OCI-LY7 (cell line): ENCODE measurements around the gene PILRB. TPM values are rescaled to one million over a fixed set of nuclear protein-coding genes. Genes with fewer than 3 reads are reported as not detected.
"Not testable (repeated sequence)": the region's sequence is repeated elsewhere in the genome, so short reads cannot be mapped to it uniquely, and the experiment has no call there.

Source experiments
- BruUV-seq: library from RNA; stranded (reverse); fragments of 400-500 nt; replicated peaks from 2 replicates; lab custom pipeline; 2021; lab: Mats Ljungman, UMichigan
- CTCF ChIA-PET: fragments of 300-600 bp; sonication (Branson Sonifier 250); formaldehyde crosslinking; loops from one replicate; lab custom pipeline; 2022; ENCODE audit warnings: antibody characterized with exemption; ENCODE audit not compliant: unreplicated experiment; lab: Charles Lee
- POLR2A ChIA-PET: fragments of 300-600 bp; sonication (Branson Sonifier 250); formaldehyde crosslinking; loops from one replicate; lab custom pipeline; 2022; ENCODE audit warnings: antibody characterized with exemption; lab: Charles Lee
- DNase-seq: peaks from one replicate; pipeline ENCODE4 v3.0.0-alpha.2; 2015; ENCODE audit warnings: low spot score
- H2AFZ ChIP-seq: fragments of 200-600 bp; sonication (generic), shearing (Covaris generic); 2 replicates; pipeline ENCODE4 v1.6.1; 2014; ENCODE audit warnings: mild to moderate bottlenecking, antibody characterized with exemption, low read length, moderate library complexity
- H3K27ac ChIP-seq: fragments of 200-600 bp; sonication (generic); 2 replicates; pipeline ENCODE4 v1.5.1; 2014; ENCODE audit warnings: mixed run types, low read depth, mild to moderate bottlenecking, moderate library complexity, low read length, inconsistent platforms; ENCODE audit not compliant: poor library complexity, severe bottlenecking
- H3K36me3 ChIP-seq: fragments of 200-600 bp; sonication (generic); 2 replicates; pipeline ENCODE4 v1.6.1; 2014; ENCODE audit warnings: mild to moderate bottlenecking, antibody characterized with exemption, low read length, moderate library complexity, mixed read lengths; ENCODE audit not compliant: insufficient read depth
- H3K4me1 ChIP-seq: fragments of 200-600 bp; sonication (generic); 2 replicates; pipeline ENCODE4 v1.5.1; 2014; ENCODE audit warnings: mild to moderate bottlenecking, low read length; ENCODE audit not compliant: insufficient read depth, poor library complexity, severe bottlenecking
- H3K4me2 ChIP-seq: fragments of 200-600 bp; sonication (generic); 2 replicates; pipeline ENCODE4 v1.6.1; 2014; ENCODE audit warnings: mild to moderate bottlenecking, low read length
- H3K4me3 ChIP-seq: fragments of 200-600 bp; sonication (generic); 2 replicates; pipeline ENCODE4 v1.5.1; 2014; ENCODE audit warnings: mild to moderate bottlenecking, low read depth, low read length; ENCODE audit not compliant: poor library complexity, severe bottlenecking
- H3K79me2 ChIP-seq: fragments of 200-600 bp; sonication (generic); 2 replicates; pipeline ENCODE4 v1.6.1; 2016; ENCODE audit warnings: low read depth, mild to moderate bottlenecking, low read length, moderate library complexity, mixed read lengths; ENCODE audit not compliant: insufficient read depth
- H3K9me2 ChIP-seq: fragments of 200-600 bp; sonication (generic); 2 replicates; pipeline ENCODE4 v1.6.1; 2016; ENCODE audit warnings: mild to moderate bottlenecking, low read length, mixed read lengths; ENCODE audit not compliant: insufficient read depth
- H3K9me3 ChIP-seq: fragments of 200-600 bp; sonication (generic); 2 replicates; pipeline ENCODE4 v1.6.1; 2014; ENCODE audit warnings: mild to moderate bottlenecking, mixed run types, low read length, mixed read lengths
- H4K20me1 ChIP-seq: fragments of 200-600 bp; sonication (generic); 2 replicates; pipeline ENCODE4 v1.6.1; 2014; ENCODE audit warnings: mild to moderate bottlenecking, antibody characterized with exemption, low read length, moderate library complexity, mixed read lengths; ENCODE audit not compliant: insufficient read depth
- CTCF ChIP-seq: fragments of 200-600 bp; sonication (generic); conservative IDR thresholded peaks from 2 replicates; pipeline ENCODE4 v1.5.1; 2014; ENCODE audit warnings: mild to moderate bottlenecking, antibody characterized with exemption, low read length, moderate library complexity, mixed read lengths
- EZH2phosphoT487 ChIP-seq: fragments of 200-600 bp; sonication (generic); IDR thresholded peaks from 2 replicates; pipeline ENCODE4 v1.6.1; 2018; ENCODE audit warnings: low read depth, borderline replicate concordance, mild to moderate bottlenecking, mixed run types, antibody characterized with exemption, low read length, moderate library complexity, mixed read lengths
- intact Hi-C: fragments of 100-400 bp; cut with micrococcal nuclease; formaldehyde crosslinking; loops from one replicate; pipeline ENCODE4 v1.10.0; 2022; ENCODE audit not compliant: unreplicated experiment
- total RNA-seq, 2 experiments: library from RNA; depleted of rRNA in 1 of 2; stranded (reverse); fragments of >200 nt in 1 of 2; shearing (Covaris generic) in 1 of 2; gene quantifications; 2 replicates each; pipeline ENCODE4 v1.2.3, GENCODE V29; 2014 to 2022

PILRB gene
- total RNA-seq, 2 experiments from 2014 or later, result 95.0 to 102 TPM

- Histone ChIP-seq H3K36me3 (peaks cover 78% of the 10 kb centered on the region), H3K79me2 (peaks cover 28% of the 10 kb centered on the region; the same call in 1 of the 2 replicates), H3K27ac (peak overlapping the region; percentile 89), H3K4me2 (peak overlapping the region; percentile 32; the same call in 1 of the 2 replicates), H3K4me1 (peaks cover 49% of the 10 kb centered on the region)
- intact Hi-C loops, result loop anchor here (10.0 kb wide), 1 partner anchor 210 kb away; no protein-coding TSS in a partner anchor
- H3K9me2 ChIP-seq, H2AFZ ChIP-seq, H3K9me3 ChIP-seq, BruUV-seq, H4K20me1 ChIP-seq, POLR2A ChIA-PET, H3K4me3 ChIP-seq: not testable (repeated sequence)
- CTCF ChIA-PET, result interaction anchor here (1.3 kb wide), 1 partner anchor 244 kb away, joined by 3 read pairs; the partner anchor contains the start of gene AP4M1
- TF ChIP-seq CTCF, result peak; percentile 51
- peak; percentile 60 for DNase-seq
These were observed 12.6 kb upstream of the PILRB start for GRCh38 chr7:100345288-100345672.

- no peaks in the 10 kb centered on the region for H3K9me3 ChIP-seq
- TF ChIP-seq CTCF, result no peak
- TF ChIP-seq EZH2phosphoT487, result no peak
- peaks cover 35% of the 10 kb centered on the region for H3K4me1 ChIP-seq
- peaks cover 8% of the 10 kb centered on the region; the same call in 1 of the 2 replicates for H4K20me1 ChIP-seq
- no peak for DNase-seq
- no peaks in the 10 kb centered on the region for H3K9me2 ChIP-seq
- ChIA-PET CTCF (no interaction called here), POLR2A (interaction anchor here (1.0 to 1.5 kb wide), 2 partner anchors 18 to 239 kb away, joined by 3 to 4 read pairs; partner anchors contain the start of genes FBXO24 and LRCH4)
- H3K27ac ChIP-seq, result no peak overlapping the region
- H3K79me2 ChIP-seq, result peaks cover 27% of the 10 kb centered on the region; the same call in 1 of the 2 replicates
- H3K4me3 ChIP-seq, result no peak overlapping the region
- no peak overlapping the region for H3K4me2 ChIP-seq
- no peak overlapping the region for H2AFZ ChIP-seq
- intact Hi-C loops, result loop anchor here (10.0 kb wide), 1 partner anchor 212 kb away; no protein-coding TSS in a partner anchor
- H3K36me3 ChIP-seq, result peaks cover 83% of the 10 kb centered on the region
- BruUV-seq, result no TSS peak
These were observed 11.0 kb upstream of the PILRB start for GRCh38 chr7:100346921-100347320.

- intact Hi-C loops, result loop anchor here (10.0 kb wide), 1 partner anchor 214 kb away; no protein-coding TSS in a partner anchor
- Histone ChIP-seq H3K9me3 (no peaks in the 10 kb centered on the region), H3K4me3 (no peak overlapping the region), H3K36me3 (peaks cover 78% of the 10 kb centered on the region), H2AFZ (no peak overlapping the region), H3K27ac (no peak overlapping the region), H3K79me2 (peaks cover 15% of the 10 kb centered on the region; the same call in 1 of the 2 replicates), H3K4me1 (peaks cover 24% of the 10 kb centered on the region), H3K4me2 (no peak overlapping the region), H3K9me2 (no peaks in the 10 kb centered on the region), H4K20me1 (peaks cover 8% of the 10 kb centered on the region; the same call in 1 of the 2 replicates)
- no peak for DNase-seq
- POLR2A ChIA-PET, result interaction anchor here (0.6 kb wide), 1 partner anchor 121 kb away, joined by 4 read pairs; no protein-coding TSS in a partner anchor
- BruUV-seq, result TSS peak; percentile 5
- TF ChIP-seq CTCF, result no peak
- no peak for TF ChIP-seq EZH2phosphoT487
- CTCF ChIA-PET, result no interaction called here
These were observed 9.1 kb upstream of the PILRB start for GRCh38 chr7:100348805-100349204.
